ENCODE measurements around the gene MATK. TPM values are rescaled to one million over a fixed set of nuclear protein-coding genes. Genes with fewer than 3 reads are reported as not detected.

The MATK gene
- 10 to 100 TPM; 15.5 to 19.2 TPM for total RNA-seq

GRCh38 chr19:3785938-3786824, at the start of gene MATK:
TSS of gene MATK (minus strand) at chr19:3786381. CDS start at chr19:3785135, 1,246 bp downstream.
- H3K27me3 Mint-ChIP-seq (ENCODE audit: low read depth), result no peaks in the 10 kb centered on the region
- H3K4me1 Mint-ChIP-seq (ENCODE audit: low read depth), result peaks cover 15% of the 10 kb centered on the region
- DNase-seq (peak; percentile 26 to 42), ATAC-seq (replicated peaks in 1 of 2) (peak; percentile 64 to 73)
- peaks cover 5 to 9% of the 10 kb centered on the region in 2 donors for H3K9me3 Mint-ChIP-seq
- H3K36me3 Mint-ChIP-seq (ENCODE audit: insufficient read depth in 2 of 2), result peaks cover 11% of the 10 kb centered on the region in 2 donors
- peak within 1 kb of the TSS; percentile 76 to 82 for H3K4me3 Mint-ChIP-seq
- H3K27ac Mint-ChIP-seq, result no peak within 1 kb of the TSS

DNA sequence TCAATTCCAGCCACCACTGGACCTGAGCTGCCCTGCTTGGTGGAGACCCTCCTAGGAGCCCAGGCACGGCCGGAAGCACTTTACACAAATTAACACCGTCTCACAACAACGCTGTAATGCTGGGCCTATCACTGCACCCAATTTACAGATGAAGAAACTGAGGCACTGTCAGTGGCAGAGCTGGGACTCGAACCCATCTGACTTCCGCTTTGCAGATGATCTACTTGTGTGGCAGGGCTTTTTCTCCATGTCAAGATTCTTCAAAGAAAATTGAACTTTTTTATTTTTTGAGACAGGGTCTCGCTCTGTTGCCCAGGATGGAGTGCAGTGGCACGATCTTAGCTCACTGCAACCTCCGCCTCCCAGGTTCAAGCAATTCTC, 48.9 kb upstream of the MATK start:
- no peak for ATAC-seq (replicated peaks in 1 of 2)

GRCh38 chr19:3834349-3835054, 48.3 kb upstream of the MATK start:
- peaks cover 0 to 7% of the 10 kb centered on the region in 2 donors for H3K9me3 Mint-ChIP-seq
- no peaks in the 10 kb centered on the region for H3K27me3 Mint-ChIP-seq (ENCODE audit: low read depth)
- ATAC-seq (replicated peaks in 1 of 2), result no peak
- H3K36me3 Mint-ChIP-seq (ENCODE audit: insufficient read depth in 2 of 2), result peaks cover 0 to 2% of the 10 kb centered on the region in 2 donors
- no peak overlapping the region for H3K4me3 Mint-ChIP-seq
- H3K27ac Mint-ChIP-seq, result no peak overlapping the region
- no peaks in the 10 kb centered on the region for H3K4me1 Mint-ChIP-seq (ENCODE audit: low read depth)
- no peak for DNase-seq

More for the DNA sequence above, 48.9 kb upstream of the MATK start:
- no peak for DNase-seq
- H3K27ac Mint-ChIP-seq, result no peak overlapping the region
- H3K4me3 Mint-ChIP-seq, result no peak overlapping the region
- H3K4me1 Mint-ChIP-seq (ENCODE audit: low read depth), result no peaks in the 10 kb centered on the region
- peaks cover 0 to 7% of the 10 kb centered on the region in 2 donors for H3K9me3 Mint-ChIP-seq
- H3K27me3 Mint-ChIP-seq (ENCODE audit: low read depth), result no peaks in the 10 kb centered on the region
- H3K36me3 Mint-ChIP-seq (ENCODE audit: insufficient read depth in 2 of 2), result peaks cover 0 to 2% of the 10 kb centered on the region in 2 donors

GRCh38 chr19:3833578-3834348, 47.6 kb upstream of the MATK start:
- Mint-ChIP-seq H3K27ac (no peak overlapping the region), H3K36me3 (ENCODE audit: insufficient read depth in 2 of 2) (peaks cover 0 to 2% of the 10 kb centered on the region in 2 donors), H3K4me1 (ENCODE audit: low read depth) (no peaks in the 10 kb centered on the region), H3K4me3 (no peak overlapping the region), H3K9me3 (peaks cover 0 to 7% of the 10 kb centered on the region in 2 donors), H3K27me3 (ENCODE audit: low read depth) (no peaks in the 10 kb centered on the region)
- DNase-seq, result no peak
- ATAC-seq (replicated peaks in 1 of 2), result no peak

GRCh38 chr19:3832001-3832400, 45.8 kb upstream of the MATK start:
- Mint-ChIP-seq H3K4me3 (no peak overlapping the region), H3K36me3 (ENCODE audit: insufficient read depth in 2 of 2) (no peaks in the 10 kb centered on the region), H3K4me1 (ENCODE audit: low read depth) (no peaks in the 10 kb centered on the region), H3K27ac (no peak overlapping the region), H3K27me3 (ENCODE audit: low read depth) (no peaks in the 10 kb centered on the region), H3K9me3 (no peaks in the 10 kb centered on the region)
- ATAC-seq (replicated peaks in 1 of 2) (no peak), DNase-seq (no peak)

GRCh38 chr19:3831601-3832000, 45.4 kb upstream of the MATK start:
- DNase-seq, result no peak
- no peaks in the 10 kb centered on the region for H3K27me3 Mint-ChIP-seq (ENCODE audit: low read depth)
- H3K9me3 Mint-ChIP-seq, result no peaks in the 10 kb centered on the region
- no peak for ATAC-seq (replicated peaks in 1 of 2)
- no peak overlapping the region for H3K4me3 Mint-ChIP-seq
- no peak overlapping the region for H3K27ac Mint-ChIP-seq
- H3K4me1 Mint-ChIP-seq (ENCODE audit: low read depth), result no peaks in the 10 kb centered on the region
- H3K36me3 Mint-ChIP-seq (ENCODE audit: insufficient read depth in 2 of 2), result no peaks in the 10 kb centered on the region

DNA sequence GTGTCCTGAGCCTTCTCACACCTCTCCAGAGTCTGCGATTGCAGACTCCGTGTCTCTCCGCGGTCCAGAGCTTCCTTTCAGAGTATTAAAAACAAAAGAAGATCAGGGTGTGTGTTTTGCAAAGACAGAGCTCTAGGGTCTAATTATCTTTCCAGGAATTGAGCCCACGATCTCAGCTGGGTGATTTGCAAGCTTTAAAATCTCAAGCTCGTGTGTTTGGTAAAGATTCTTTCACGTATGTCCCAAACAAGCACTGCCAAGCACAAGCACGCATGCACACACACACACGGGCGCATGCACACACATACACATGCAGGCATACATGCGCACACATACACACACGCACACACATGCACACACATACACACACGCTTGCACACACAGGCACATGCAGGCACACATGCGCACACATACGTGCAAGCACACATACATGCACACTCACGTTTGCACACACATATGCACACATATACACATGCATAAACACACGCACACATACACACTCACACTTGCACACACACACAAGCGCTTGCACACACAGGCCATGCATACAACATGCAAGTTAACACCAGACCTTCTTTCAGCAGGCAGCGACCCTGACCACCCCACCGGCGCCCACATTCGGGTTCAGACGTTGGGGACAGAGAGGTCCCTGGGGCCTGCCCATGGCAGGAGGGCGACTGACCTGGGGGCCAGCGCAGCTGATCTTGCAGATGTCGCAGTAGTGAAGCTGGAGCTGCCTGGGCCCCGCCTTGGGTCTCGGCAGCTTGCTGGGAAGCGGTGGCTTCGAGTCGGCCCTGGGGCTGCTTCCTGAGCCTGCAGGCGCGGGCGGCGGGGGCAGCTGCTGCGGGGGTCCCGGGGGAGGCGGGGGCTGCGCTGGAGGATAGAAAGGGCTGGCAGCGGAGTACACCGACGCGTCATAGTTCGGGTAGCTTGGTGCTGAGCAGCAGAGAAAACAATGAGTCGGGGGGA, 44.7 kb upstream of the MATK start:
- Mint-ChIP-seq H3K4me3 (no peak overlapping the region), H3K4me1 (ENCODE audit: low read depth) (no peaks in the 10 kb centered on the region), H3K27me3 (ENCODE audit: low read depth) (no peaks in the 10 kb centered on the region), H3K36me3 (ENCODE audit: insufficient read depth in 2 of 2) (no peaks in the 10 kb centered on the region), H3K9me3 (no peaks in the 10 kb centered on the region), H3K27ac (no peak overlapping the region)
- DNase-seq (no peak), ATAC-seq (replicated peaks in 1 of 2) (no peak)

- no peak for DNase-seq
- H3K4me3 Mint-ChIP-seq, result no peak overlapping the region
- peaks cover under 1% of the 10 kb centered on the region for H3K4me1 Mint-ChIP-seq (ENCODE audit: low read depth)
- no peaks in the 10 kb centered on the region for H3K9me3 Mint-ChIP-seq
- H3K36me3 Mint-ChIP-seq (ENCODE audit: insufficient read depth in 2 of 2), result no peaks in the 10 kb centered on the region
- no peak for ATAC-seq (replicated peaks in 1 of 2)
- H3K27me3 Mint-ChIP-seq (ENCODE audit: low read depth), result no peaks in the 10 kb centered on the region
- H3K27ac Mint-ChIP-seq, result no peak overlapping the region
These were observed 41.1 kb upstream of the MATK start for GRCh38 chr19:3827306-3827705.

DNA sequence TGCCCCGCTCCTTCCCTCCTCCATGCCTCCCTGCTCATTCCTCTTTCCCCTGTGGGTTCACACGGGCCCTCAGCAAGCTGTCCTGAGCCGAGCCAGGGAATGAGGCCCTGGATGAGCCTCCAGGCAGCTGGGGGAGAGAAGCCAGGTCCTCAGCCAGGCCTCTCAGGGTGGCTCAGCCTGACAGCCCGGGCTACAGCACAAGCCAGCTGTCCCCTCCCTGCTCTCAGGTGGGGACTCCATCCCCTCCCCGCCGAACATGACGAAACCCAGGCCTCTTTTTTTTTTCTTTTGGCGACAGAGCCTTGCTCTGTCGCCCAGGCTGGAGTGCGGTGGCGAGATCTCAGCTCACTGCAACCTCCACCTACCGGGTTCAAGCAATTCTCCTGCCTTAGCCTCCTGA, 40.0 kb upstream of the MATK start:
- DNase-seq (no peak), ATAC-seq (replicated peaks in 1 of 2) (no peak)
- H3K36me3 Mint-ChIP-seq (ENCODE audit: insufficient read depth in 2 of 2), result no peaks in the 10 kb centered on the region
- no peaks in the 10 kb centered on the region for H3K9me3 Mint-ChIP-seq
- no peaks in the 10 kb centered on the region for H3K27me3 Mint-ChIP-seq (ENCODE audit: low read depth)
- no peak overlapping the region for H3K27ac Mint-ChIP-seq
- peaks cover 9% of the 10 kb centered on the region for H3K4me1 Mint-ChIP-seq (ENCODE audit: low read depth)
- H3K4me3 Mint-ChIP-seq, result no peak overlapping the region

DNA sequence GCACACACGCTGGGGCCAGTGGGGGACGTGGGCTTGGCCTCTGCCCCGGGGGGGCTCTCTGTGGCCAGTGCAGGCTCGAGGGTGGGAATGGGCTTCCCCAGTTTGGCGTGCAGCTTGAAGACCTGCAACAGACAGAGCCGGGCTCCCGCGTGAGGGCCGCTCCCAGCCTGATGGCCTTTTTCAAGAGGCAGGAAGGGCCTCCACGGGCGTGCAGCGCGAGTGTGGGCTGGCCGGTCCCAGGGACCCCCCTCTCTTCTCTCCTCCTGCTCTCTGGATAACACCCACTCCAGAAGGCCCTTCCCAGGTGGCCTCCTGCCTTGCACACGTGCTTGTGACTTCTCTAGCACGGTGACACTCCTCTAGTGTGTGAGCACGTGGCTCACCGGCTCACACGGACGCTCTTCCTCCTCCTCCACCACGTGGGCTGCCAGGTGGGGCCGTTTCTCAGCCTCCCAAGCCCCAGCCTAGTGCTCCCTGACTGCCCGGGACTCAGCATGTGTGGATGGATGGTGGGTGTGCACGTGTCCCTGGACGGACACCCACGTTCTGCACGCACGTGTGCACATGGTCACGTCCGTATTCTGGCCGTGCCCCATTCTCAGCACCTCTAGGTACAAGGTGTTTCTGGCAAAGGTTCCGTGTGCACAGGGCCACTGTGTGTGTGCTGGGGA, 39.2 kb upstream of the MATK start:
- Mint-ChIP-seq H3K27ac (no peak overlapping the region), H3K27me3 (ENCODE audit: low read depth) (no peaks in the 10 kb centered on the region), H3K36me3 (ENCODE audit: insufficient read depth in 2 of 2) (no peaks in the 10 kb centered on the region), H3K9me3 (no peaks in the 10 kb centered on the region), H3K4me3 (no peak overlapping the region), H3K4me1 (ENCODE audit: low read depth) (peaks cover 9% of the 10 kb centered on the region)
- DNase-seq (no peak), ATAC-seq (replicated peaks in 1 of 2) (no peak)

DNA sequence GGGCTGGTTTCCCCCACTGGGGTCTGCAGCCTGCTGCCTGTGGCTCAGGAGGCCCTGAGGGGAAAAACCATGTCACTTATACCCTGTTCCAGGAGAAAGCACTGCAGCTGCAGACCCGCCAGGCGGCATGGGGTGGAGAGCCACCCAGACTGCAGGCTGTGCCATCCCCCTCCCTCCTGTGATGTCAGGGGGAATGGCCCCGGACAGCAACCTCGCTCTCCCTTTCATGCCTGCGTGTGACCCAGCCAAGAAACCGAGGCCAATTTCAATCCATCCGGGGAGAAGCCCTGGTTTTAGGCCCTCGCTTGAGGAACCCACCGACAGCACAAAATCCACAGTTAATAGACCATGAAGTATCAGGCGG, 37.2 kb upstream of the MATK start:
- Mint-ChIP-seq H3K27me3 (ENCODE audit: low read depth) (no peaks in the 10 kb centered on the region), H3K36me3 (ENCODE audit: insufficient read depth in 2 of 2) (no peaks in the 10 kb centered on the region), H3K4me1 (ENCODE audit: low read depth) (peaks cover 16% of the 10 kb centered on the region), H3K9me3 (no peaks in the 10 kb centered on the region), H3K27ac (no peak overlapping the region), H3K4me3 (no peak overlapping the region)
- DNase-seq (no peak), ATAC-seq (replicated peaks in 1 of 2) (no peak)
